Mucosa of gallbladder (tissue), 1 donor: ENCODE data around the gene TXNRD2. TPM values are rescaled to one million over a fixed set of nuclear protein-coding genes. Genes with fewer than 3 reads are reported as not detected.

Experiments used
- DNase-seq: peaks from one replicate; pipeline ENCODE4 v3.0.0-alpha.2; 2020; ENCODE audit warnings: low spot score
- total RNA-seq: library from RNA; stranded (reverse); gene quantifications from one replicate; pipeline ENCODE4 v1.2.1, GENCODE V29; 2021
- donor health status: DM: no; HTN: no; CAD: no.

Gene TXNRD2
- total RNA-seq, 1 donor from 2014 or later, result 26.9 TPM

DNA sequence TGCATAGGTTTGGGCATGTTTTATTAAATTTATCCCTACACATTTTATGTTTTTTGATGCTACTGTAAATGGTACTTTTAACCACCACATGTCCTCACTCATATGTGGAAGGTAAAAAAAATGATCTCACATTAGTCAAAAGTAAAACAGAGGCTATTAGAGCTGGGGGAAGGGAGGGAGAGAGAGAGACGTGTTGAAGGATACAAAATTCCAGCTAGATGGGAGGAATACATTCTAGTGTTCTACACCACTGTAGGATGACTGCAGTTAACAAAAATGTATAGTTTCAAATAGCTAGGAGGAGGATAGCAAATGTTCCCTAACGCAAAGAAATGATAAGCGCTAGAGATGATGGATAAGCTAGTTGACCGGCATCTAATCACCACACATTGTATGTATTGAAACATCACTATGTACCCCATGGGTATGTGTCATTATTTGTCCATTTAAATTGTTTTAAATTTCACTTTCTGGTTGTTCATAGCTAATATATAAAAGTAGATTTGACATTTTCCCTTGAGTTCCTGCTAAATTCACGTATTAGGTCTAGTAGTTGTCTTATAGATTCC, 77.0 kb downstream of the TXNRD2 start:
- DNase-seq, result no peak

DNA sequence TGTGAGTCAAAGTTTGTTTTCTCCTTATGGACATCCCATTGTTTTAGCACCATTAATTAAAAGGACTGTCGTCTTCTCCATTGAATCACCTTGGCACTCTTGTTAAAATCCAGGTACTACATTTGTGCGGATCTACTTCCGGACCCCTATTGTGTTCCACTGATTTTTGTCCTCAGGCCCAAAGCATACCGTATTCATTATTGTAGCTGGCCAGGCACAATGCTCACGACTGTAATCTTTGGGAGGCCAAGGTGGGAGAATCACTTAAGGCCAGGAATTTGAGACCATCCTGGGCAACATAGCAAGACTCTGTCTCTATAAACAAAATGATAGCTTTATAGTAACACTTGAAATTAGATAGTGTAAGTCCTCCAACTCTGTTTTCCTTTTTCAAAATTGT, 78.0 kb downstream of the TXNRD2 start:
- DNase-seq, result no peak

GRCh38 chr22:19862619-19863246, 78.9 kb downstream of the TXNRD2 start:
- DNase-seq, result no peak

- DNase-seq, result peak; percentile 7
These were observed 81.6 kb downstream of the TXNRD2 start for GRCh38 chr22:19859861-19860510.

DNA sequence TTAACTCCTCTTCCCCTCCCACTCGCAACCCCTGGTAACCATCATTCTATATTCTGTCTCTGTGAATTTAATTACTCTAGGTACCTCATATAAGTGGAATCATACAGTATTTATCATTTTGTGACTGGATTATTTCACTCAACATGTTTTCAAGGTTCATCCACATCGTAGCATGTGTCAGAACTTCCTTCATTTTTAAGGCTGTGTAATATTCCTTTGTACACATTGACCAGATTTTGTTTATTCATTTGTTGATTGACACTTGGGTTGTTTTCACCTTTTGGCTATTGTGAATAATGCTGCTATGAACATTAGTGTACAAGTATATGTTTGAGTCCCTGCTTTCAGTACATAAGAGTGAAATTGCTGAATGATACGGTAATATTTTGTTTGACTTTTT, 84.2 kb downstream of the TXNRD2 start:
- DNase-seq, result no peak

GRCh38 chr22:19855504-19856409, 85.9 kb downstream of the TXNRD2 start:
- peak; percentile 22 for DNase-seq

DNA sequence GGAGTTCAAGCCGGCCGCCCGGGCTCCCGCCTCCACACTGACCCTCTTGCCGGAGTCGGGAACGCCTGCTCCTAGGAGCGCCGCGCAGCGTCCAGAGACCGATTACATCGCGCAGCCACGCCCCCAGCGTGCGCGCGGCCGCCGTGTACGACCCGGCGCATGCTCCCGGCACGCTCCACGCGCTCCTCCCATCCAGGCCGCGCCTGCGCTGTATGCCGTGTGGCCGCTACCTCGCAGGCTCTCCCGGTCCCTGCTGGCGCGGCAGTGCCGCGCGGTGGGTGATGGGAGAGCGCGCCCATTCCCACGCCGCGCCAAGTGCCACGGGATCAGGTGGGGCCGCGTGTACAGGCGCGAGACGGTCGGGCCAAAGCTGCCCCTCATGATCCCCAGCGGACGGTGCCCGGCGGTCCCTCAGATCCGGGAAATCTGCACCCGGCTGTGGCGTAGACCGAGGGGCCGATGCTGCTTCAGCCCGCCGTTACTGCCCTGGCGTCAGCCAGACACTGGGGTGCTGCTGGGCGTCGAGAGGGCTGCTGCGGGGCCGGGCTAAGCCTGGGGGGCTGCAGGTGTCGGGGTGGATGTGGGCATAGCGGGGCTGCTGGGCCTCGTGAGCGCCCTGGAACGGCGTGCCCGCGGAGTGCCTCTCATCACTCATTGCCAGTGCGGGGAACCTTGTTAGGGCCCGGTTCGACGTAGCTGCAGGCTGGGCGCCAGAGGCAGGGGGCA, 86.7 kb downstream of the TXNRD2 start, which contains the start of the genes GNB1L and RTL10:
GNB1L (minus strand) TSS at position 97 of the 726 bp plus-strand sequence. CDS start 33,519 bp downstream, outside the sequence.
RTL10 (minus strand) TSS at position 97 of the 726 bp plus-strand sequence. CDS start 2,613 bp downstream, outside the sequence.
- peak; percentile 98 for DNase-seq

GRCh38 chr22:19853879-19854777, 87.5 kb downstream of the TXNRD2 start:
- peak; percentile 10 for DNase-seq

DNA sequence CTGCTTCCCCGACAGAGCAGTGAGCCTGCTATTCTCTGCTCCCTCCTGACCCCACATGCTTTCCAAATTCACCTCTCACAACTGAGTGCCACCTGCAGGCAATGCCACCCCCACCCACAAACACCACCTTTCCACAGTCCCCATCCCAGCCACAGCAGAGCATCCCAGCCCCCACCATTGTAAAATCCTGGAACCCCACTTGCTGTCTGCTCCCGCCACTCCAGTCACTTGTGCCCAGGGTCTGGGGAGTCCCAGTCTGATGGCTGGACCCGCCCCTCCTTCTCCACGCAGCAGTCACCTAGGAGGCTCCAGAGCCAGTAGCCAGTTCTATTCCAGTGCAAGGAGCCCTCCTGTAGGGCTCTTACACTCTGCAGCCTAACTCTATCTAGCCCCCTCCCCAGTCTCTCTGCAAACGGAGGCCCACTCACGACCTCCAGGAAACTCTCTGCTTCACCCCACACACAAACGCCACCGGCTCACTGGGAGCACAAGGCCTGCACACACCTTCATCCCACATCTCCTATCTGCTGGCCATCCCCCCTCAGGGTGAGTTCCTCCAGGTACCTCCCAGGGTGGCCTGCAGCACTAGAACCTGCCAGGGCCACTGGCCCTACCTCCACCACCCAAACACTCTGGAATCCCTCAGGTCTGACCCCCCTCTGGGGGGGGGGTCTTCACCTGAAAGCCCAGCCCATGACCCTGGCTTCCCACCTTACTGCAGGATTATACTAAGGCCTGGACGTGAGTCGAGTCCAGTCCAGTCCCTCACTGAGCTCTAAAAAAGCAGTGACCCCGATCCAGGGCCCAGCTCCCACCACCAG, 88.3 kb downstream of the TXNRD2 start:
- peak; percentile 8 for DNase-seq

DNA sequence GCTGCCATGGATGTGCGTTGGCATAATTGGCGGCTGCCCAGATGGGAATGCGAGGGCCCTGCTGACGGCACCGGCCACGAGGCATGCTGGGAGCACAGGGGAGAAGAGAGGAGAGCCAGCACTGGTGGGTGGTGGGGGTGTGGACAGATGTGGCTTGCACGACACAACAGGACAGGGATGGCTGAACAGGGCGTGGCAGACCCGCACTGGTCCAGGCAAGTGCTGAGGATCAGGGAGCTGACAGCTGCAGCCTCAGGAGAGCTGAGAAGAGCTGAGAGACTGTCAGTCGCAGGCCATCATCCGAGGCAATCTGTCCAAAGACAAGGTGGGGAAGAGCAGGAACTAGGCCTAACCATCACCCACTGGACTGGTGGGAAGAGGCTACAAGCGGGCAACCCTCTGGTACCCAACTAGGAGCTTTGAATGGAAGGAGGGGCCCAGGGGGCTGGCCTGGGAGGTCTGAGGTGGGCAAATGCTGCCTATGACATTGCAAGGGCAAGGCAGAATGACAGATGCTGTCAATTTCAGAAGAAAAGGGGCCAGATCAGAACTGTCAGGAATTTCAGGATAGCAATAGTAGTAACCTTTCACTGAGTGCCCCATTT, 89.3 kb downstream of the TXNRD2 start:
- peak; percentile 9 for DNase-seq

- DNase-seq, result no peak
These were observed 90.1 kb downstream of the TXNRD2 start for GRCh38 chr22:19851291-19852176.

- no peak for DNase-seq
These were observed 90.9 kb downstream of the TXNRD2 start for GRCh38 chr22:19850763-19851109.

- no peak for DNase-seq
These were observed 91.5 kb downstream of the TXNRD2 start for GRCh38 chr22:19849835-19850762.

DNA sequence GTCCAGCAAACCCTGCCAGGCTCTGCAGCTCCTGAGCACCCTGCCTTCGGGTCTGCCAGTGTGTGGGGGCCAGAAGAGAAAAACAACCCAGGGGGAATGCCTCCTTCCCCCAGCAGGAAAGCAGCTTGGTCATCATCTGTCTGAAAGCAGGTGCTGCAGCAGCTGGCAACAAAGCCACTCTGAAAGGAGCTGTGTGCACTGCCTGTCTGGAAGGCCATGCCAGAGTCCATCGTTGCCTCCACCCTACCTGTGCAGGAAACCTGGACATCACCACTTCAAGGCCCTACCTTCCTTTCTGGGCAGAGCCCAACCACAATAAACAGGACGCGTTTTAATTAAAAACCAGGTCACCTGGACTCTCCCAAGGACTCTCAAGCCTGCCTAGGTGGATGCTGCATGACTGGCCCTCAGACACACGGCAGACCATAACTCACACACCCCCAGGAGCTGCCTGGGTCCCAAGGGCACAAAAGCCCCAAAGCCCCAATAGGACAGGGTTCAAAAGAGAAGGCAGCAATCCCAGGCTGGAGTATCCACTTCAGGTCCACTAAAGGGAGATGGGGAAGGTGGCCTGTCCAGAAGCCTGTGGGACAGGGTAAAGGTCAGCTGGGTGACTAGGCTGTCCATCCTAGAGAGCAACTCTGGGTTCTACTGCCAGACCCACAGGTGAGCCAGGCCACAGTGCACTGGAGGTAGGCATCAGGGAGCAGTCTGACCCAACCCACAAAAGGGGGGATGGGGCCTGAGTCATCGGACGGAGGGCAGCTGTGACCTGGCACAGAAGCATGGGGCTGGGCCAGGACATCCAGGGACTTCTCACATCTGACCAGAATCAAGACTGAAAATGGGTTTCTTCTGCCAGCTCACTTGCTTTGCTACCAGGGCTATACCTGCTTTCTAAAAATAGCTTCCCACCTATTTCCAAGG, 93.1 kb downstream of the TXNRD2 start:
- no peak for DNase-seq

DNA sequence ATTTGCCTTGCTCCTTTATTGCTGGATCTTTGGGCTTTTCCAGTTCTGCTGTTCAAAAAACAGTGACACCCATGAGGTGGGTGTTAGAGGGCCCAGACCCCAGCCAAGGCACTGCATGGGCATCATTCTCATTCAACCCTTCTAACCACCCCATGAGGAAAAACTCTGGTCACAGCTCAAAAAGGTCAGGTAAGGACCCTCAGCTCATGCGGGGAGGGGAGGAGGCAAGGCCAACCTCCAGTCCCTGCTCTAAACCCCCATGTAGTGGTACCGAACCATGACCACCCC, 94.3 kb downstream of the TXNRD2 start:
- DNase-seq, result no peak
